KOPT-K1 (cell line): ENCODE data around the gene SYTL3.

Experiments
- H3K27ac ChIP-seq: fragments of 200-600 bp; sonication (generic); 2 replicates; pipeline ENCODE4 v1.5.1; 2016; ENCODE audit warnings: antibody characterized with exemption, mild to moderate bottlenecking, low read depth, low read length; ENCODE audit not compliant: poor library complexity, severe bottlenecking
- H3K36me3 ChIP-seq: fragments of 200-600 bp; sonication (generic); 2 replicates; pipeline ENCODE4 v1.5.1; 2017; ENCODE audit warnings: antibody characterized with exemption, mild to moderate bottlenecking, low read length, moderate library complexity; ENCODE audit not compliant: insufficient read depth
- H3K9me3 ChIP-seq: fragments of 200-600 bp; sonication (generic); 2 replicates; pipeline ENCODE4 v1.5.1; 2017; ENCODE audit warnings: antibody characterized with exemption, low read length, mild to moderate bottlenecking; ENCODE audit not compliant: insufficient read depth, poor library complexity, severe bottlenecking

Gene SYTL3

DNA sequence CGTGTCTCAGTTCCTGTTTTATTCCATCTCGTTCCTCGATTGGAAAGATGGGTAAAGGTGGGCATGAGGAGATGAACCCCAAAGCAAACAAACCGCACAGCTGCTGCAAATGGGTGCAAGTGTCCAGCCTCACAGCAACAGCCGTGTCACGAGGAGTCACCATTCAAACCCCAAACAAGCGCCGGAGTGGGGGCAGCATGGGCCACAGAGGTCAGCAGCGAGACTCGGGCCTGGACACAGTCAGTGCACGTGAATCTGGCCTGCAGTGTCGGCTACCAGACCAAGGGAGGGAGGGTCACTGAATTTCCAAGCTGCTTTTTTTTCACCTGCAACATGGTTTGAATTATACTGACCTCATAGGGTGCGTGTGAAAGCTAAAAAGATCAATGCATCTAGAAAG, 105.8 kb downstream of the SYTL3 start:
- no peak overlapping the region for H3K27ac ChIP-seq
- no peaks in the 10 kb centered on the region for H3K9me3 ChIP-seq
- H3K36me3 ChIP-seq = no peaks in the 10 kb centered on the region

DNA sequence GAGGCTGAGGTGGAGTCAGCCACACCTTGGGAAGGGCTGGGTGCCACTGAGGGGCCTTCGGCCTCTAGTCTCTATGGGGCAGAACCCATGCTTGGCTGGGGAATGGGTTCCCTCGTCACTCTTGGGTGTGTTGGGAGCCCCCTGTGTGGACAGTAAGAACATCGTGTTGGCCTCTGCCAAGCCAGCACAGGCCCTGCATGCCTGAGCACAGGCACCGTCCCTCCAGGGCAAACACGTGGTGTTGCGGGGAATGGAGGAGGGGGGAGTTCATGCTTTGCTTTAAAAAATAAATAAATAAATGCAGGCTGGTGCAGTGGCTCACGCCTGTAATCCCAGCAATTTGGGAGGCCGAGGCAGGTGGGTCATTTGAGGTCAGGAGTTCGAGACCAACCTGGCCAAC, 106.3 kb downstream of the SYTL3 start:
- Histone ChIP-seq H3K9me3 (no peaks in the 10 kb centered on the region), H3K27ac (no peak overlapping the region)

DNA sequence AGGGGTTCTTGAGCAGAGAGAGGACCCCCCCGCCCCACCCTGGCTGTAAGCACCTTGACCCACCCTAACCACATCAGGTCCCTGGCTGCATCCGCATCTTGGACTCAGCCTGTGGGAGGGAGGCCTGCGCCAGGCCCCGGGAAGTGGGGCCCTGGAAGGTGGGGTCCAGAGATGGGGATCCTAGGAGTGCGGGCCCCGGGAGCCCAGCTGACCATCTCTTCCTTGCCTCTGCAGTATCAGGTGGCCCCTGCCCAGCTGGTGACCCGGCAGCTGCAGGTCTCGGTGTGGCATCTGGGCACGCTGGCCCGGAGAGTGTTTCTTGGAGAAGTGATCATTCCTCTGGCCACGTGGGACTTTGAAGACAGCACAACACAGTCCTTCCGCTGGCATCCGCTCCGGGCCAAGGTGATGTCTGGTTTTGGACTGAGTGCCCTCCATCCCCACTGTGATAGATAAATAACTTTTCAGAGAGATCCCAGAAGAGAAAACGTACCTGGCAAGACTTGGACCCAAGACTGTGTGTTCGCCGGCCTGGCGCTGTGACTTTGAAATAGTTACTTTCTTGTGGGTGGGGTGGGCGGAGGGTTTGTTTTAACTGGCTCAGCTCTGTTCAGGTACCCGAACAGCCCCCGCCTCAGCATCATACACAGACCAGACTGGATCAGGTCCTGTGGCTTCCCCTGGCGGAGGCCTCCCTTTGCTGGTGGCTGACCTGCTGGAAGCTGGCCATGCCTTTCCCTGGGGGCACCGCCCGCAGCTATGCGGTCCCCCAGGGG, 107.3 kb downstream of the SYTL3 start:
- Histone ChIP-seq H3K36me3 (no peaks in the 10 kb centered on the region), H3K27ac (no peak overlapping the region), H3K9me3 (no peaks in the 10 kb centered on the region)

More for the DNA sequence above, 106.3 kb downstream of the SYTL3 start:
- H3K36me3 ChIP-seq = no peaks in the 10 kb centered on the region

GRCh38 chr6:158757753-158758090, 107.9 kb downstream of the SYTL3 start:
- H3K36me3 ChIP-seq = no peaks in the 10 kb centered on the region
- H3K9me3 ChIP-seq = no peaks in the 10 kb centered on the region
- no peak overlapping the region for H3K27ac ChIP-seq

DNA sequence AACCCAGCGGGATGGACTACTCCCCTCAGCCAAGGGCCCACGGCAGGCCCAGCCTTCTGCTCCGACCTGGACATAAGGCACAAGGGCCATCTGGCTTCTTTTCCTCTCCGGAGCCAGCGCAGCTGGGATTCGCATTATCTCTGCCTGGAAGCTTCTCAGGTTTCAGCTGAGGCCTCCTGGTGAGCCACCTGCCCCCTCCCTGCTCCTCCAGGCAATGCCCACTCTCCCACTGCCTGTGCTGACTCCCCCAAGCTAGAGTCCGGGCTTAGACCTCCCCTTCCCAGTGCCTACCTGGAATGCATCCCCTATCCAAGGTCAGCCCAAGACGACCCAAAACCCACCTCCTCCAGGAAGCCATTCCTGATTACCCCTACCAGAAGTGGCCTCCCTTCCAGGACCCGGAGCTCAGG, 108.6 kb downstream of the SYTL3 start:
- Histone ChIP-seq H3K9me3 (no peaks in the 10 kb centered on the region), H3K27ac (no peak overlapping the region), H3K36me3 (no peaks in the 10 kb centered on the region)

DNA sequence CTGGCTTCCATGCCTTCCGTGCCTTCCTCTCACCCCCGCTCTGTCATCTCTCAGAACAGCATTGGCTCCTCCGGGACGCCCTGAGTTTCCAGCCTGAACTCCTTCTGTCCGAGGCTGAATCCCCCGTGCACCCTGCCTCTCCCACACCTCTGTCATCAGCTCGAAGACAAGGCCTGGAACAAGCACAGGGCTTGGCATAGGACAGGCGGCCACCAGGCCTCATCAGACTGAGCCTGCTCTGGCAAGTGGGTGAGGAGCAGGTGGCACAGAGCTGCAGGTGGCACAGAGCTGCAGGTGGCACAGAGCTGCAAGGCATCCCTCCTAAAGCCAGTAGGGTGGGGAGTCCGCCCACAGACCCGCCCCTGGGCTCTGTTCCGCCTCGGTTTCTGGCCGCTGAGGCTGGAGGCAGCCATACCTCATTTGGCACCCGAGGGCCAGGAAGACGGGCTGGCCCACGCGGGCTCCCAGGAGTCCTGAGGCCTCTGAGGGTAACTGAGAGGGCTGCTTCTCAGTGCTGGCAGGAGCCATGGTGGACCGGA, 109.2 kb downstream of the SYTL3 start:
- H3K9me3 ChIP-seq = no peaks in the 10 kb centered on the region
- H3K27ac ChIP-seq = no peak overlapping the region
- peaks cover under 1% of the 10 kb centered on the region; the same call in 1 of the 2 replicates for H3K36me3 ChIP-seq

DNA sequence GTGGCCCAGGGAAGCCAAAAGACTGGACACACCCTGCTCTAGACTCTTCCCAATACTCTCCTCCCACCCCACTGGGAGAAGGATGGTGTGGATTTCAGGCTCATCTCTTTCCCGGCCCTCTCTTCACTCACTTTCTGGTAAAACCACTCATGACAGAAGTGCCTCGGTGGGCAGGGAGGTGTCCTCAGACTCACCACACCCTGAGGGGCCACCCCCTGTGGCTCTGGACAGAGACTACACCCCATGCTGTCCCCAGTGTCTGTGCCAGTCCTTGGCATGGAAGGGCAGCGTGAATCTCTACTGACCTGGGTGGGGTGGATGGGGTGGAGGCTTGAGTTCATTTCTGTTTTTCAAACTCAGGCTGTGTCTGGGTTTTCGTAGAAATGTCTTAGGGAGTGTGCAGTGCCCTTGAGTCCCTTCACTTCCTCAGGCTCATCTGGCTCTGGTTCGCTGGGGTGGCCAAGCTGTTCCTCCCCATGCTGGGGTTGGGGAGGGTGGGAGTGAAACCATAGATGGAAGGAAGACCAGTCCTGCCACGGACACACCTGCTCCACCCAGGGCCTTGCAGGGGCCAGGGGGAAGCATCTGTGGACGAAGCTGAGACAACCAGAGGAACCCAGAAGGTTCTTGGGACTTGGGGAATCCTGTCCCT, 110.2 kb downstream of the SYTL3 start:
- no peak overlapping the region for H3K27ac ChIP-seq
- peaks cover 11% of the 10 kb centered on the region for H3K36me3 ChIP-seq
- no peaks in the 10 kb centered on the region for H3K9me3 ChIP-seq

GRCh38 chr6:158760618-158761250, 110.9 kb downstream of the SYTL3 start:
- H3K27ac ChIP-seq = no peak overlapping the region

GRCh38 chr6:158761746-158762145, 111.9 kb downstream of the SYTL3 start:
- H3K27ac ChIP-seq = no peak overlapping the region
- no peaks in the 10 kb centered on the region for H3K9me3 ChIP-seq
- H3K36me3 ChIP-seq = peaks cover 28% of the 10 kb centered on the region

More at GRCh38 chr6:158760618-158761250, 110.9 kb downstream of the SYTL3 start:
- H3K36me3 ChIP-seq = peaks cover 18% of the 10 kb centered on the region
- no peaks in the 10 kb centered on the region for H3K9me3 ChIP-seq

DNA sequence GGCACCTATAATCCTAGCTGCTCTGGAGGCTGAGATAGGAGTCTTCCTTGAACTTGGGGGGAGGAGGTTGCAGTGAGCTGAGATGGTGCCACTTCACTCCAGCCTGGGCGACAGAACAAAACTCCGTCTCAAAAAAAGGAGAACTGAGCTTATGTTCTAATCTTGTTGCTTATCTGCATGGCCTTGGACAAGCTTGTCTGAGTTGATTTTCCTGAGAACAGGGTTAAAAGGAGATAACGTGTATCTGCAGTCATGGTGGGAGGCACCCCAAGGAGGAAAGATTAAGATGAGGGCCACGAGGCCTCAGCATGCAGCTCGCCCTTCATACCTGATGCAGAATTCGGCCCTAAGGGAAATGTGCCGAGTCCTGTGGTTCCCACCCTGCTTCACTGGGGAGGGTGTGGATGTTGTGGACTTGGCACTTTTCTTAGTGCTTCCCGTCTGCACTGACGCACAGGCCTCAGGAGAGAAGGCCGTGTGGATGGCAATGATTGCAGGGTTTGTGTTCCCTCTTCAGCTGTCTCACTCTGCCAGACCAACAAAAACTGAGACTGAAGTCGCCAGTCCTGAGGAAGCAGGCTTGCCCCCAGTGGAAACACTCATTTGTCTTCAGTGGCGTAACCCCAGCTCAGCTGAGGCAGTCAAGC, 113.1 kb downstream of the SYTL3 start:
- Histone ChIP-seq H3K27ac (no peak overlapping the region), H3K36me3 (peaks cover 39% of the 10 kb centered on the region), H3K9me3 (no peaks in the 10 kb centered on the region)

GRCh38 chr6:158763434-158764182, 113.8 kb downstream of the SYTL3 start:
- no peaks in the 10 kb centered on the region for H3K9me3 ChIP-seq
- peaks cover 46% of the 10 kb centered on the region for H3K36me3 ChIP-seq
- H3K27ac ChIP-seq = no peak overlapping the region

GRCh38 chr6:158764183-158764849, 114.5 kb downstream of the SYTL3 start:
- Histone ChIP-seq H3K36me3 (peaks cover 54% of the 10 kb centered on the region), H3K9me3 (no peaks in the 10 kb centered on the region), H3K27ac (no peak overlapping the region)

DNA sequence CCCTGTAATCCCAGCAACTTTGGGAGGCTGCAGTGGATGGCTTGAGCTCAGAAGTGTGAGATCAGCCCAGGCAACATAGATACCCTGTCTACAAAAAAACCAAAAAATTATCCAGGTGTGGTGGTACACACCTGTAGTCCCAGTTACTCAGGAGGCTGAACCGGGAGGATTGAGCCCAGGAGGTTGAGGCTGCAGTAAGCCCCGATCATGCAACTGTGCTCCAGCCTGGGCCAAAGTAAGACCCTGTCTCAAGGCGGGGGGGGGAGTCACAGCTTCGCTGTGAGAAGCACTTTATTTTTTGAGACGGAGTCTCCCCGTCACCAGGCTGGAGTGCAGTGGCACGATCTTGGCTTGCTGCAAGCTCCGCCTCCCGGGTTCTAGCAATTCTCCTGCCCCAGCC, 115.1 kb downstream of the SYTL3 start:
- Histone ChIP-seq H3K36me3 (peaks cover 60% of the 10 kb centered on the region), H3K9me3 (no peaks in the 10 kb centered on the region), H3K27ac (no peak overlapping the region)

DNA sequence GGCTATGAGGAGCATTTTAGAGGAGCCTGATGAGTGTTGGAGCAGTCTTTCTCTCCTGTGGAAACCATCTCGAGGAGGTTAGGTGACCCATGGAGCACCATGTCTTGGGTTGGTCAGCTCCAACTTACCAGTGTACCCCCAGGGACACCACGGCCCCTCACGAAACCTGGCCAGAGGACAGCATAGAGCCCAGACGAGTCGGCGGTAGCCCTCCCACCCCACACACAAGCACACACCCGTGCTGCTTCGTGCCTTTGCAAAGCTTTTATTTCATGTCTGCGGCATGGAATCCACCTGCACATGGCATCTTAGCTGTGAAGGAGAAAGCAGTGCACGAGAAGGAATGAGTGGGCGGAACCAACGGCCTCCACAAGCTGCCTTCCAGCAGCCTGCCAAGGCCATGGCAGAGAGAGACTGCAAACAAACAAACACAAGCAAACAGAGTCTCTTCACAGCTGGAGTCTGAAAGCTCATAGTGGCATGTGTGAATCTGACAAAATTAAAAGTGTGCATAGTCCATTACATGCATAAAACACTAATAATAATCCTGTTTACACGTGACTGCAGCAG, 115.7 kb downstream of the SYTL3 start:
- H3K9me3 ChIP-seq = no peaks in the 10 kb centered on the region
- peaks cover 66% of the 10 kb centered on the region for H3K36me3 ChIP-seq
- H3K27ac ChIP-seq = no peak overlapping the region
